GM12878 (cell line): ENCODE measurements around the gene SPHK2. TPM values are rescaled to one million over a fixed set of nuclear protein-coding genes. Genes with fewer than 3 reads are reported as not detected.

Experiments
- BACH1 ChIP-seq: fragments of 450-650 bp; IDR thresholded peaks from 2 replicates; pipeline ENCODE4 v1.6.1; 2017; ENCODE audit warnings: mild to moderate bottlenecking, borderline replicate concordance
- BHLHE40 ChIP-seq, 2 experiments: fragments of 450-650 bp in 1 of 2; IDR thresholded peaks; 2 replicates each; pipeline ENCODE4 v1.6.1; 2011 to 2017; ENCODE audit warnings: low read depth in 2 of 2, borderline replicate concordance in 1 of 2, improper control_type of control experiment in 1 of 2, low read length in 1 of 2, mild to moderate bottlenecking in 1 of 2
- DPF2 ChIP-seq: fragments of 450-650 bp; IDR thresholded peaks from 2 replicates; pipeline ENCODE4 v1.6.1; 2017; ENCODE audit warnings: mild to moderate bottlenecking
- E4F1 ChIP-seq: fragments of 450-650 bp; IDR thresholded peaks from 2 replicates; pipeline ENCODE4 v1.6.1; 2018; ENCODE audit warnings: borderline replicate concordance, mild to moderate bottlenecking; ENCODE audit not compliant: partially characterized antibody
- EGR1 ChIP-seq, 2 experiments: IDR thresholded peaks; 1 replicate in 1 of 2; 2 replicates in 1 of 2; pipeline ENCODE4 v1.6.1; 2011 to 2012; ENCODE audit warnings: low read depth in 2 of 2, low read length in 2 of 2, borderline replicate concordance in 1 of 2, mild to moderate bottlenecking in 1 of 2, moderate library complexity in 1 of 2
- IKZF2 ChIP-seq, 2 experiments: fragments of 450-650 bp; IDR thresholded peaks; 2 replicates each; pipeline ENCODE4 v1.6.1; 2017; ENCODE audit warnings: mild to moderate bottlenecking in 2 of 2, moderate library complexity in 2 of 2
- IRF3 ChIP-seq: fragments of 450-650 bp; IDR thresholded peaks from 2 replicates; pipeline ENCODE4 v1.6.1; 2014; ENCODE audit warnings: mild to moderate bottlenecking
- MAX ChIP-seq: IDR thresholded peaks from 2 replicates; pipeline ENCODE4 v1.6.1; 2012; ENCODE audit warnings: low read depth, low read length, improper control_type of control experiment
- MEF2A ChIP-seq: IDR thresholded peaks from 2 replicates; pipeline ENCODE4 v1.6.1; 2011; ENCODE audit warnings: low read depth, mild to moderate bottlenecking, low read length, moderate library complexity; ENCODE audit not compliant: insufficient read depth
- MXI1 ChIP-seq: fragments of 150-350 bp; IDR thresholded peaks from 2 replicates; pipeline ENCODE4 v1.6.1; 2011; ENCODE audit warnings: low read depth, mild to moderate bottlenecking, inconsistent platforms, low read length, improper control_type of control experiment
- NR2C1 ChIP-seq: fragments of 450-650 bp; IDR thresholded peaks from 2 replicates; pipeline ENCODE4 v1.6.1; 2017; ENCODE audit warnings: antibody characterized with exemption, mild to moderate bottlenecking, moderate library complexity
- NR2F1 ChIP-seq: fragments of 450-650 bp; conservative IDR thresholded peaks from 2 replicates; pipeline ENCODE4 v1.6.1; 2017; ENCODE audit warnings: mild to moderate bottlenecking
- PAX5 ChIP-seq: IDR thresholded peaks from 2 replicates; pipeline ENCODE4 v1.6.1; 2011; ENCODE audit warnings: low read depth, low read length, borderline replicate concordance
- POLR2A ChIP-seq: IDR thresholded peaks from 2 replicates; pipeline ENCODE4 v1.6.1; 2011; ENCODE audit warnings: low read depth, mild to moderate bottlenecking, low read length
- PRDM15 ChIP-seq: fragments of 450-650 bp; formaldehyde crosslinking; IDR thresholded peaks from 2 replicates; pipeline ENCODE4 v1.4.0; 2020; ENCODE audit warnings: mild to moderate bottlenecking, moderate library complexity
- RAD21 ChIP-seq: IDR thresholded peaks from 2 replicates; pipeline ENCODE4 v1.6.1; 2011; ENCODE audit warnings: mild to moderate bottlenecking, low read depth, low read length, moderate library complexity; ENCODE audit not compliant: insufficient read depth
- RB1 ChIP-seq: fragments of 450-650 bp; formaldehyde crosslinking; IDR thresholded peaks from 2 replicates; pipeline ENCODE4 v1.6.1; 2017; ENCODE audit warnings: mild to moderate bottlenecking, borderline replicate concordance
- SIX5 ChIP-seq: IDR thresholded peaks from 2 replicates; pipeline ENCODE4 v1.6.1; 2011; ENCODE audit warnings: mild to moderate bottlenecking, low read depth, low read length, moderate library complexity; ENCODE audit not compliant: severe bottlenecking
- SMC3 ChIP-seq: IDR thresholded peaks from 2 replicates; pipeline ENCODE4 v1.6.1; 2011; ENCODE audit warnings: low read length, improper control_type of control experiment, borderline replicate concordance
- SRF ChIP-seq, 2 experiments: IDR thresholded peaks; 2 replicates each; pipeline ENCODE4 v1.6.1; 2011; ENCODE audit warnings: low read depth in 2 of 2, low read length in 2 of 2, mild to moderate bottlenecking in 1 of 2, moderate library complexity in 1 of 2
- WRNIP1 ChIP-seq: IDR thresholded peaks from 2 replicates; pipeline ENCODE4 v1.6.1; 2011; ENCODE audit warnings: low read depth, low read length, improper control_type of control experiment, borderline replicate concordance
- polyA plus RNA-seq, 11 experiments: library from polyadenylated mRNA; depleted of rRNA in 4 of 11; unstranded in 6 of 11; stranded (reverse) in 5 of 11; fragments of >200 nt; fragmentation: Nextera tagmentation in 4 of 11; fragmentation: Illumina TruSeq in 1 of 11; extraction: Ambion mirVana in 4 of 11; extraction: Trizol in 1 of 11; gene quantifications; 1 replicate in 1 of 11; 2 replicates in 10 of 11; pipeline versions ENCODE4 v1.2.1 to v1.2.3, GENCODE V29; 2011 to 2016; ENCODE audit warnings: inconsistent platforms in 2 of 11, missing spikeins in 2 of 11, low read depth in 1 of 11
- total RNA-seq, 4 experiments: library from RNA; depleted of rRNA in 3 of 4; stranded (reverse); fragments of >200 nt in 3 of 4; fragmentation: Illumina TruSeq in 1 of 4; extraction: Trizol in 1 of 4; gene quantifications; 2 replicates each; pipeline versions ENCODE4 v1.2.1 to v1.2.3, GENCODE V29; 2013 to 2021

SPHK2 gene
- total and polyA plus RNA-seq, 10 of the 15 experiments (the other 5 are each of a cell fraction or from before 2014, with no cell fraction given), result 0.37 to 40.5 (median 11.2) TPM

- TF ChIP-seq IRF3, result no peak
- TF ChIP-seq SIX5, result no peak
- TF ChIP-seq BACH1, result peak; percentile 83
- peak; percentile 30; the same call in 1 of the 2 replicates for TF ChIP-seq MXI1
- TF ChIP-seq SMC3, result peak; percentile 49; the same call in 1 of the 2 replicates
- TF ChIP-seq MAX, result peak; percentile 53; the same call in 1 of the 2 replicates
- TF ChIP-seq NR2C1, result no peak
- TF ChIP-seq NR2F1, result peak; percentile 33; the same call in 1 of the 2 replicates
- no peak for TF ChIP-seq PAX5
- 0 out of 2 replicates have a peak, but pooled peaks have one; percentile 48 for TF ChIP-seq MEF2A
- peak; percentile 97 for TF ChIP-seq RAD21
- peak; percentile 59 for TF ChIP-seq DPF2
- TF ChIP-seq BHLHE40 (IDR thresholded peaks at IDR 0.05; ENCODE audit: borderline replicate concordance in 1 of 2, low read depth in 2 of 2, low read length in 1 of 2), result peak in 1 of 2 experiments; percentile 54; a peak in 2 of 4 replicates
- TF ChIP-seq SRF (IDR thresholded peaks at IDR 0.05; ENCODE audit: low read depth in 2 of 2, low read length in 2 of 2), result 0 out of 4 replicates have a peak, but pooled peaks of 1 of the 2 experiments have one; percentile 48
- TF ChIP-seq WRNIP1, result peak; percentile 100
- peak; percentile 69 to 84 for TF ChIP-seq IKZF2 (IDR thresholded peaks at IDR 0.05)
- TF ChIP-seq RB1, result peak; percentile 76; the same call in 1 of the 2 replicates
- peak; percentile 70 for TF ChIP-seq E4F1
- TF ChIP-seq EGR1 (IDR thresholded peaks at IDR 0.05; ENCODE audit: borderline replicate concordance in 1 of 2, low read depth in 2 of 2, low read length in 2 of 2), result peak in 1 of 2 experiments; percentile 54; a peak in 1 of 3 replicates
- peak; percentile 40; the same call in 1 of the 2 replicates for TF ChIP-seq POLR2A
- no peak for TF ChIP-seq PRDM15 (CRISPR knock-in tag)
Measured at GRCh38 chr19:48646001-48646721, 26.9 kb downstream of the SPHK2 start, which contains the start of gene CA11 (continued).
